H9 (cell line): Measurements from ENCODE around the gene EMX2. TPM values are rescaled to one million over a fixed set of nuclear protein-coding genes. Genes with fewer than 3 reads are reported as not detected.

Experiments
- DNase-seq: peaks from one replicate; pipeline ENCODE4 v3.0.0-alpha.2; 2017
- H2AFZ ChIP-seq: one replicate; pipeline ENCODE4 v1.6.1; 2013; ENCODE audit warnings: mild to moderate bottlenecking, low read length, control low read depth, moderate library complexity
- H2AK5ac ChIP-seq: 2 replicates; pipeline ENCODE4 v1.6.1; 2013; ENCODE audit warnings: low read length, control low read depth, mixed read lengths; ENCODE audit not compliant: insufficient read length
- H2BK120ac ChIP-seq: one replicate; pipeline ENCODE4 v1.6.1; 2013; ENCODE audit warnings: low read depth, mild to moderate bottlenecking, low read length, control low read depth, inconsistent platforms; ENCODE audit not compliant: poor library complexity, severe bottlenecking
- H2BK12ac ChIP-seq: 2 replicates; pipeline ENCODE4 v1.6.1; 2013; ENCODE audit warnings: low read length, control low read depth, mixed read lengths, low read depth; ENCODE audit not compliant: insufficient read length
- H2BK15ac ChIP-seq: 2 replicates; pipeline ENCODE4 v1.6.1; 2013; ENCODE audit warnings: low read depth, low read length, control low read depth
- H2BK20ac ChIP-seq: one replicate; pipeline ENCODE4 v1.6.1; 2013; ENCODE audit warnings: low read depth, mild to moderate bottlenecking, low read length, control low read depth, inconsistent platforms; ENCODE audit not compliant: poor library complexity, severe bottlenecking
- H2BK5ac ChIP-seq: 2 replicates; pipeline ENCODE4 v1.6.1; 2013; ENCODE audit warnings: low read length, control low read depth, mixed read lengths; ENCODE audit not compliant: insufficient read length
- H3K14ac ChIP-seq: 2 replicates; pipeline ENCODE4 v1.6.1; 2013; ENCODE audit warnings: low read length, control low read depth; ENCODE audit not compliant: insufficient read depth
- H3K18ac ChIP-seq: 2 replicates; pipeline ENCODE4 v1.6.1; 2013; ENCODE audit warnings: low read depth, mild to moderate bottlenecking, mixed read lengths, low read length, control low read depth; ENCODE audit not compliant: insufficient read length
- H3K23ac ChIP-seq: 2 replicates; pipeline ENCODE4 v1.6.1; 2013; ENCODE audit warnings: low read length, control low read depth, mixed read lengths, low read depth; ENCODE audit not compliant: insufficient read length
- H3K23me2 ChIP-seq: 2 replicates; pipeline ENCODE4 v1.6.1; 2013; ENCODE audit warnings: low read depth, mild to moderate bottlenecking, mixed read lengths, low read length, control low read depth; ENCODE audit not compliant: insufficient read length, poor library complexity, severe bottlenecking
- H3K27ac ChIP-seq: 2 replicates; pipeline ENCODE4 v1.5.1; 2013; ENCODE audit warnings: low read length, control low read depth, mixed read lengths, low read depth; ENCODE audit not compliant: insufficient read length
- H3K27me3 ChIP-seq: 2 replicates; pipeline ENCODE4 v1.6.1; 2013; ENCODE audit warnings: low read length, control low read depth, inconsistent platforms; ENCODE audit not compliant: insufficient read depth
- H3K4ac ChIP-seq: 2 replicates; pipeline ENCODE4 v1.6.1; 2013; ENCODE audit warnings: low read depth, mild to moderate bottlenecking, control low read depth, inconsistent platforms, low read length, moderate library complexity
- H3K4me1 ChIP-seq: 2 replicates; pipeline ENCODE4 v1.6.1; 2013; ENCODE audit warnings: low read length, control low read depth, inconsistent platforms; ENCODE audit not compliant: insufficient read depth
- H3K4me2 ChIP-seq: 2 replicates; pipeline ENCODE4 v1.6.1; 2013; ENCODE audit warnings: low read length, control low read depth, mixed read lengths; ENCODE audit not compliant: insufficient read length, insufficient read depth
- H3K56ac ChIP-seq: 2 replicates; pipeline ENCODE4 v1.6.1; 2013; ENCODE audit warnings: low read depth, mild to moderate bottlenecking, mixed read lengths, low read length, control low read depth; ENCODE audit not compliant: insufficient read length
- H3K79me1 ChIP-seq: 2 replicates; pipeline ENCODE4 v1.6.1; 2013; ENCODE audit warnings: low read depth, mild to moderate bottlenecking, moderate library complexity, low read length, control low read depth, inconsistent platforms; ENCODE audit not compliant: insufficient read depth, poor library complexity, severe bottlenecking
- H3K79me2 ChIP-seq: 2 replicates; pipeline ENCODE4 v1.6.1; 2013; ENCODE audit warnings: low read length, control low read depth, inconsistent platforms; ENCODE audit not compliant: insufficient read depth
- H3K9ac ChIP-seq: 2 replicates; pipeline ENCODE4 v1.6.1; 2013; ENCODE audit warnings: low read length, control low read depth, mixed read lengths; ENCODE audit not compliant: insufficient read length; ENCODE audit errors: extremely low read depth
- H3K9me3 ChIP-seq: one replicate; pipeline ENCODE4 v1.6.1; 2013; ENCODE audit warnings: low read depth, low read length, inconsistent platforms; ENCODE audit not compliant: control insufficient read depth
- H3T11ph ChIP-seq: one replicate; pipeline ENCODE4 v1.6.1; 2013; ENCODE audit warnings: mild to moderate bottlenecking, low read length, control low read depth, inconsistent platforms
- H4K20me1 ChIP-seq: one replicate; pipeline ENCODE4 v1.6.1; 2013; ENCODE audit not compliant: control insufficient read depth, insufficient read length, insufficient read depth
- H4K5ac ChIP-seq: 2 replicates; pipeline ENCODE4 v1.6.1; 2013; ENCODE audit warnings: low read depth, mild to moderate bottlenecking, mixed read lengths, low read length, control low read depth; ENCODE audit not compliant: insufficient read length
- H4K8ac ChIP-seq: replicated peaks from 2 replicates; pipeline ENCODE4 v1.6.1; 2013; ENCODE audit warnings: low read length, control low read depth, mixed read lengths, low read depth; ENCODE audit not compliant: insufficient read length
- H4K91ac ChIP-seq: 2 replicates; pipeline ENCODE4 v1.6.1; 2013; ENCODE audit warnings: low read depth, mild to moderate bottlenecking, moderate library complexity, mixed read lengths, low read length, control low read depth; ENCODE audit not compliant: insufficient read length
- H3K27ac Mint-ChIP-seq, 3 experiments: 2 replicates in 2 of 3; 3 replicates in 1 of 3; pipeline ENCODE4 v1.8.0; 2020 to 2021; ENCODE audit warnings: mixed read lengths in 3 of 3, mild to moderate bottlenecking in 1 of 3, moderate library complexity in 1 of 3
- H3K27me3 Mint-ChIP-seq: 2 replicates; pipeline ENCODE4 v1.8.0; 2021; ENCODE audit warnings: low read depth, mild to moderate bottlenecking, moderate library complexity, mixed read lengths
- H3K36me3 Mint-ChIP-seq, 3 experiments: 2 replicates in 2 of 3; 3 replicates in 1 of 3; pipeline ENCODE4 v1.8.0; 2020 to 2021; ENCODE audit warnings: low read depth in 3 of 3, mixed read lengths in 3 of 3; ENCODE audit not compliant: insufficient read depth in 1 of 3
- H3K4me1 Mint-ChIP-seq, 2 experiments: 2 replicates each; pipeline ENCODE4 v1.8.0; 2020; ENCODE audit warnings: mixed read lengths in 2 of 2
- H3K4me3 Mint-ChIP-seq, 2 experiments: 2 replicates in 1 of 2; 3 replicates in 1 of 2; pipeline ENCODE4 v1.8.0; 2020 to 2021; ENCODE audit warnings: mild to moderate bottlenecking in 2 of 2, mixed read lengths in 2 of 2, moderate library complexity in 1 of 2
- H3K9me3 Mint-ChIP-seq, 2 experiments: 2 replicates in 1 of 2; 3 replicates in 1 of 2; pipeline ENCODE4 v1.8.0; 2020; ENCODE audit warnings: mild to moderate bottlenecking in 2 of 2, mixed read lengths in 2 of 2, moderate library complexity in 1 of 2
- WGBS: extraction: QIAGEN DNeasy Blood & Tissue Kit; methylation state at CpG from one replicate; pipeline ENCODE4 v1.1.7; 2013; ENCODE audit warnings: missing lambda C conversion rate, low lambda C conversion rate, mixed read lengths; ENCODE audit not compliant: insufficient read length; ENCODE audit errors: extremely low coverage; 5-methylcytosine and 5-hydroxymethylcytosine counted together
- total RNA-seq: library from RNA; stranded (reverse); gene quantifications from 2 replicates; pipeline ENCODE4 v1.2.1, GENCODE V29; 2021
- TF ChIP-seq, protein P1 (sequence below): fragments of 200-600 bp; sonication (generic); conservative IDR thresholded peaks from 3 replicates; pipeline ENCODE4 v1.8.0; 2021; ENCODE audit warnings: antibody characterized with exemption, mild to moderate bottlenecking

The EMX2 gene
- total RNA-seq, 1 experiment from 2014 or later: not detected

DNA sequence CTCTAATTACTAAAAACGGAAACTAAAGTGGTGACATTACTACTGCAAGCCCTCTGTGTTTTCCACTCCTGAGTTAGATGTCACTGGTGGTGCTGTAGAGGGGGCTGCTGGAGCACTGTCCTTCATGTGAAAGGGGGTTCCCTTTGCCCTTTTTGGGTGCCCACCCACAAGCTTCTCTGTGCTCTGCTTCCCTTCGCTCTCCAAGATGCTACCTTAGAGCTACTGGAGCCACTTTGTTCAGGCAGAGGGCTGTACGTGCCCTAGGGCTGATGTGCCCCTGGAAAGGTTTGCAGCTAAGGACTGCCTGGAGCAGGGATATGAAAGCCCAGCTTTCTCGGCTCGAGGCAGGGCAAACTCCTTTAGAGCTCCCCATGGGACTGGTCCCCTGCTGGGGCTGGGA is 28.3 kb downstream of the EMX2 start:
- WGBS: no CpG with 5 or more reads among the region's 5 CpGs
- TF ChIP-seq, protein P1, sequence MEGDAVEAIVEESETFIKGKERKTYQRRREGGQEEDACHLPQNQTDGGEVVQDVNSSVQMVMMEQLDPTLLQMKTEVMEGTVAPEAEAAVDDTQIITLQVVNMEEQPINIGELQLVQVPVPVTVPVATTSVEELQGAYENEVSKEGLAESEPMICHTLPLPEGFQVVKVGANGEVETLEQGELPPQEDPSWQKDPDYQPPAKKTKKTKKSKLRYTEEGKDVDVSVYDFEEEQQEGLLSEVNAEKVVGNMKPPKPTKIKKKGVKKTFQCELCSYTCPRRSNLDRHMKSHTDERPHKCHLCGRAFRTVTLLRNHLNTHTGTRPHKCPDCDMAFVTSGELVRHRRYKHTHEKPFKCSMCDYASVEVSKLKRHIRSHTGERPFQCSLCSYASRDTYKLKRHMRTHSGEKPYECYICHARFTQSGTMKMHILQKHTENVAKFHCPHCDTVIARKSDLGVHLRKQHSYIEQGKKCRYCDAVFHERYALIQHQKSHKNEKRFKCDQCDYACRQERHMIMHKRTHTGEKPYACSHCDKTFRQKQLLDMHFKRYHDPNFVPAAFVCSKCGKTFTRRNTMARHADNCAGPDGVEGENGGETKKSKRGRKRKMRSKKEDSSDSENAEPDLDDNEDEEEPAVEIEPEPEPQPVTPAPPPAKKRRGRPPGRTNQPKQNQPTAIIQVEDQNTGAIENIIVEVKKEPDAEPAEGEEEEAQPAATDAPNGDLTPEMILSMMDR: no peak
- no peaks in the 10 kb centered on the region for H3K79me2 ChIP-seq

More for the DNA sequence above, 28.3 kb downstream of the EMX2 start:
- Histone ChIP-seq H2BK20ac (no peak overlapping the region), H2AFZ (no peak overlapping the region), H3K18ac (no peak overlapping the region), H3T11ph (no peak overlapping the region), H2BK120ac (no peak overlapping the region), H2AK5ac (no peak overlapping the region), H3K79me1 (no peaks in the 10 kb centered on the region), H2BK5ac (no peak overlapping the region), H3K27ac (no peak overlapping the region), H3K9me3 (no peaks in the 10 kb centered on the region), H3K9ac (no peak overlapping the region), H4K8ac (no peak overlapping the region), H4K91ac (no peak overlapping the region), H4K20me1 (no peaks in the 10 kb centered on the region), H2BK12ac (no peak overlapping the region), H3K4me1 (no peaks in the 10 kb centered on the region), H3K4ac (no peak overlapping the region), H3K56ac (no peak overlapping the region), H3K27me3 (no peaks in the 10 kb centered on the region; the same call in 1 of the 2 replicates), H3K23ac (no peak overlapping the region), H3K14ac (no peak overlapping the region), H2BK15ac (no peak overlapping the region), H4K5ac (no peak overlapping the region), H3K23me2 (no peaks in the 10 kb centered on the region), H3K4me2 (no peak overlapping the region)
- H3K27ac Mint-ChIP-seq: no peak overlapping the region
- H3K9me3 Mint-ChIP-seq: no peaks in the 10 kb centered on the region
- H3K4me1 Mint-ChIP-seq: peaks cover 5 to 10% of the 10 kb centered on the region in 2 experiments; a peak in 3 of 4 replicates
- H3K4me3 Mint-ChIP-seq: no peak overlapping the region
- no peak for DNase-seq
- H3K27me3 Mint-ChIP-seq: peaks cover 53% of the 10 kb centered on the region
- no peaks in the 10 kb centered on the region; a peak in 1 of 7 replicates for H3K36me3 Mint-ChIP-seq
